ENCODE measurements around the gene SBF2.

The SBF2 gene

GRCh38 chr11:10287766-10288715, 6.0 kb downstream of the SBF2 start:
- DNase-seq (ENCODE audit: low read depth): no peak
- no peak overlapping the region for H3K4me3 ChIP-seq (ENCODE audit: low read length)
- no peak for TF ChIP-seq CTCF (IDR thresholded peaks at IDR 0.05; ENCODE audit: insufficient read depth, low read depth, low read length, missing control alignments)

GRCh38 chr11:10287140-10287539, 6.9 kb downstream of the SBF2 start:
- no peak for TF ChIP-seq CTCF (IDR thresholded peaks at IDR 0.05; ENCODE audit: insufficient read depth, low read depth, low read length, missing control alignments)
- DNase-seq (ENCODE audit: low read depth): no peak

GRCh38 chr11:10285148-10285802, 8.7 kb downstream of the SBF2 start:
- H3K4me3 ChIP-seq (ENCODE audit: low read length): no peak overlapping the region
- DNase-seq (ENCODE audit: low read depth): peak; percentile 49
- TF ChIP-seq CTCF (IDR thresholded peaks at IDR 0.05; ENCODE audit: insufficient read depth, low read depth, low read length, missing control alignments): no peak

More at GRCh38 chr11:10287140-10287539, 6.9 kb downstream of the SBF2 start:
- no peak overlapping the region for H3K4me3 ChIP-seq (ENCODE audit: low read length)

GRCh38 chr11:10283991-10284390, 10.0 kb downstream of the SBF2 start:
- no peak for TF ChIP-seq CTCF (IDR thresholded peaks at IDR 0.05; ENCODE audit: insufficient read depth, low read depth, low read length, missing control alignments)
- DNase-seq (ENCODE audit: low read depth): no peak
- H3K4me3 ChIP-seq (ENCODE audit: low read length): no peak overlapping the region

- TF ChIP-seq CTCF (IDR thresholded peaks at IDR 0.05; ENCODE audit: insufficient read depth, low read depth, low read length, missing control alignments): no peak
- no peak overlapping the region for H3K4me3 ChIP-seq (ENCODE audit: low read length)
- DNase-seq (ENCODE audit: low read depth): no peak
Observed at GRCh38 chr11:10282117-10282516, 11.9 kb downstream of the SBF2 start.

GRCh38 chr11:10275714-10276113, 18.3 kb downstream of the SBF2 start:
- no peak overlapping the region for H3K4me3 ChIP-seq (ENCODE audit: low read length)
- DNase-seq (ENCODE audit: low read depth): peak; percentile 74
- no peak for TF ChIP-seq CTCF (IDR thresholded peaks at IDR 0.05; ENCODE audit: insufficient read depth, low read depth, low read length, missing control alignments)
